ENCODE results near the gene EIF1AD.
A peak's percentile ranks its signal among the peaks of the same experiment; 100 is the strongest.

The EIF1AD gene

GRCh38 chr11:65967329-65967934, 34.5 kb downstream of the EIF1AD start:
- H3K4me3 ChIP-seq (replicated peaks; ENCODE audit: low read depth, low read length): no peak overlapping the region
- DNase-seq (ENCODE audit: extremely low read depth, low read depth): no peak
- TF ChIP-seq CTCF (IDR thresholded peaks at IDR 0.05; ENCODE audit: low read depth, low read length, missing control alignments): no peak

GRCh38 chr11:65965986-65966762, 35.8 kb downstream of the EIF1AD start:
- no peak for DNase-seq (ENCODE audit: extremely low read depth, low read depth)
- no peak overlapping the region for H3K4me3 ChIP-seq (replicated peaks; ENCODE audit: low read depth, low read length)
- no peak for TF ChIP-seq CTCF (IDR thresholded peaks at IDR 0.05; ENCODE audit: low read depth, low read length, missing control alignments)

- no peak for TF ChIP-seq CTCF (IDR thresholded peaks at IDR 0.05; ENCODE audit: low read depth, low read length, missing control alignments)
- DNase-seq (ENCODE audit: extremely low read depth, low read depth): no peak
- no peak overlapping the region for H3K4me3 ChIP-seq (replicated peaks; ENCODE audit: low read depth, low read length)
Measured at GRCh38 chr11:65964906-65965305, 37.1 kb downstream of the EIF1AD start.

DNA sequence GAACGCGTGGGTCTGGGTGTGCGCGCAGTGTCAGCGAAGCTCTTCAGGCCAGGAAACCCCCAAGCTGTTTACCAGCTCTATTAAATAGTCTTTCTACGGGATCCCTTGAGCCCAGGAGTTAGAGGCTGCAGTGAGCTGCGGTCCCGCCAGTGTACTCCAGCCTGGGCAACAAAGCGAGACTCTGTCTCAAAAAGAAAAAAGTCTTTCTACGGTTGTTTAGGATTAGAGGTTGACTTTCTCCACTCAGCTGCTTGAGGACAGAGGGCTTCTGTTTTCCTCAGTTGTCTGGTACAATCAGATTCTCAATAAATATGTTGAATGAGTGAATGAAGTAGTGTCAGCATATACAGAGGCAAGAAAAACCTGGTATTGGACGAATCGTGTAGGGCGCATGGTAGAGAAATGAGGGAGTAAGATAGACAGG, 39.8 kb downstream of the EIF1AD start:
- no peak for TF ChIP-seq CTCF (IDR thresholded peaks at IDR 0.05; ENCODE audit: low read depth, low read length, missing control alignments)
- H3K4me3 ChIP-seq (replicated peaks; ENCODE audit: low read depth, low read length): peak overlapping the region; percentile 89
- DNase-seq (ENCODE audit: extremely low read depth, low read depth): no peak

DNA sequence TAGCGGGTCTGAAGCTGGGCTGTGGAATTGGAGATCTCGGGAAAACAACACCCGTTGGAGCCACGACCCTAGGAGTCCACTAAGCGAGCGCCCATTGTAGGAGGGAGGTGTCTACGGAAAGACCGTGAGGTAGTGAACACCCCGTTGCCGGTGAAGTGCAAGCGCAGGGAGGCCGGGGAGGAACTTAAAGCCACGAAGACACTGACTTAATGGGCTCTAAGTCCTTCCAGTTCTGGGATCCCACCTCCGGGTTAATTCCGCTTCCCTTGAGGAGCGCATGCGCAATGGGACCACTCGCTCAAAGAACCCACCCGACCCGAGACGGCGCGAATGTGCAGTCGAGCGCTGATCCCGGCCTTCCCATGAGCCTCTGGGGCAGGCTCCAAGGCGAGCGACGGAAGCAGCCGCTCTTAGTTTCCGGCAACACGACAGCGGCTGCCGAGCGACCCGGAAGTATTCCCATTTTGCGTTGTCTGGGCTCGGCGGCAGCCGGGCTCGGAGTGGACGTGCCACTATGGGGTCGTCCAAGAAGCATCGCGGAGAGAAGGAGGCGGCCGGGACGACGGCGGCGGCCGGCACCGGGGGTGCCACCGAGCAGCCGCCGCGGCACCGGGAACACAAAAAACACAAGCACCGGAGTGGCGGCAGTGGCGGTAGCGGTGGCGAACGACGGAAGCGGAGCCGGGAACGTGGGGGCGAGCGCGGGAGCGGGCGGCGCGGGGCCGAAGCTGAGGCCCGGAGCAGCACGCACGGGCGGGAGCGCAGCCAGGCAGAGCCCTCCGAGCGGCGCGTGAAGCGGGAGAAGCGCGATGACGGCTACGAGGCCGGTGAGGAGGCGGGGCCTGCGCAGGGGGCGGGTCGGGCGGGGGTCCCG, 40.5 kb downstream of the EIF1AD start, which contains the start of gene SART1:
Gene SART1 (plus strand): TSS at position 468 of the 874 bp plus-strand sequence. CDS start 47 bp downstream, at position 515.
- H3K4me3 ChIP-seq (replicated peaks; ENCODE audit: low read depth, low read length): peak within 1 kb of the TSS; percentile 89
- no peak for TF ChIP-seq CTCF (IDR thresholded peaks at IDR 0.05; ENCODE audit: low read depth, low read length, missing control alignments)

DNA sequence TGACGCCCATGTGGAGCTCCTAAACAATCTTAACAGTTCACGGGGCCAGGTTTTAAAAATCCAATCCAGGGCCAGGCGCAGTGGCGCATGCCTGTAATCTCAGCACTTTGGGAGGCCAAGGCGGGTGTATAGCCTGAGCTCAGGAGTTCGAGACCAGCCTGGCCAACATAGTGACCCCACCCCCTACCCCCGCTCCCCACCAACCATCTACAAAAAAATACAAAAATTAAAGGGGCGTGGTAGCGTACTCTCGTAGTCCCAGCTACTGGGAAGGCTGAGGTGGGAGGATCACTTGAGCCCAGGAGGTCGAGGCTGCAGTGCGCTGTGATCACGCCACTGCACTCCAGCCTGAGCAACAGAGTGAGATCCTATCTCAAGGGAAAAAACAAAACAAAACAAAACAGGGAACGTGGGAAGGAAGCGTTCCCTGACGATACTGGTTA, 41.1 kb downstream of the EIF1AD start:
- DNase-seq (ENCODE audit: extremely low read depth, low read depth): no peak
- no peak for TF ChIP-seq CTCF (IDR thresholded peaks at IDR 0.05; ENCODE audit: low read depth, low read length, missing control alignments)
- H3K4me3 ChIP-seq (replicated peaks; ENCODE audit: low read depth, low read length): peak overlapping the region; percentile 89

More for the DNA sequence above, 40.5 kb downstream of the EIF1AD start, which contains the start of gene SART1:
- DNase-seq (ENCODE audit: extremely low read depth, low read depth): peak; percentile 89
